Nephron progenitor cell (in vitro differentiated cells): ENCODE measurements around the gene RNASE3.
"Not testable (repeated sequence)": the region's sequence is repeated elsewhere in the genome, so short reads cannot be mapped to it uniquely, and the experiment has no call there.

Experiments used
- DNase-seq: peaks from one replicate; pipeline ENCODE4 v3.0.0; 2021
- H3K27ac Mint-ChIP-seq: 2 replicates; pipeline ENCODE4 v1.8.0; 2021; ENCODE audit warnings: mild to moderate bottlenecking, moderate library complexity, mixed read lengths
- H3K27me3 Mint-ChIP-seq: 2 replicates; pipeline ENCODE4 v1.8.0; 2021; ENCODE audit warnings: mild to moderate bottlenecking, low read depth, mixed read lengths; ENCODE audit not compliant: poor library complexity
- H3K36me3 Mint-ChIP-seq: 2 replicates; pipeline ENCODE4 v1.8.0; 2021; ENCODE audit warnings: low read depth, mixed read lengths
- H3K4me1 Mint-ChIP-seq: 2 replicates; pipeline ENCODE4 v1.8.0; 2021; ENCODE audit warnings: mixed read lengths
- H3K4me3 Mint-ChIP-seq: 2 replicates; pipeline ENCODE4 v1.8.0; 2021; ENCODE audit warnings: mild to moderate bottlenecking, moderate library complexity, mixed read lengths
- H3K9me3 Mint-ChIP-seq: 2 replicates; pipeline ENCODE4 v1.8.0; 2021; ENCODE audit warnings: mild to moderate bottlenecking, moderate library complexity, mixed read lengths
- TF ChIP-seq, protein P1 (sequence below): fragments of 200-600 bp; sonication (generic); IDR thresholded peaks from 2 replicates; pipeline ENCODE4 v1.5.0; 2021; ENCODE audit warnings: antibody characterized with exemption

The RNASE3 gene

DNA sequence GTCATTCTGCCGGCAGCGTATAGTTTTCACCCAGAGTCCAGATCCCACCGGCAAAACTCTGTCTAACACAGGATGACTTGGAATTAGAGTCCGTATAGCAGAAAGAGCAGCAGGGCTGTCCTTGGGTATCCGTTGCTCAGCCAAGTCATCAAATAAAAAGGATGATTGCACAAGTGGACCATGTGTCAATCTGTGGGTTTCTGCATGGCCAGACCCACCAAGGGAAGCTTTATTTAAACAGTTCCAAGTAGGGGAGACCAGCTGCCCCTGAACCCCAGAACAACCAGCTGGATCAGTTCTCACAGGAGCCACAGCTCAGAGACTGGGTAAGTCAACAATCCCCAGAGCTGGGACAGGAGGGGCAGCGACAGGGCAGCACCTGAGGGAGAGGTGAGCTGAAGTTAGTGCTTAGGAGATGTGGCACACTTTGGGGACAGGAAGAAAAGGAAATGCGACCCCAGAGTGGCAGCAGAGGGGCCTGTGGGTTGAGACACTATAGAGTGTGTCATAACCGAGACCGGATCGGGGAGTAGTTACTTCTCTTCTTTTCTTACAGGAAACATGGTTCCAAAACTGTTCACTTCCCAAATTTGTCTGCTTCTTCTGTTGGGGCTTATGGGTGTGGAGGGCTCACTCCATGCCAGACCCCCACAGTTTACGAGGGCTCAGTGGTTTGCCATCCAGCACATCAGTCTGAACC is at the start of gene RNASE3:
RNASE3 (plus strand) TSS at position 260 of the 700 bp plus-strand sequence; CDS start at position 562, 302 bp downstream.
- H3K36me3 Mint-ChIP-seq, H3K9me3 Mint-ChIP-seq, H3K4me1 Mint-ChIP-seq, DNase-seq, H3K4me3 Mint-ChIP-seq: not testable (repeated sequence)
- peaks cover 74% of the 10 kb centered on the region for H3K27me3 Mint-ChIP-seq
- H3K27ac Mint-ChIP-seq = peak within 1 kb of the TSS; percentile 27

DNA sequence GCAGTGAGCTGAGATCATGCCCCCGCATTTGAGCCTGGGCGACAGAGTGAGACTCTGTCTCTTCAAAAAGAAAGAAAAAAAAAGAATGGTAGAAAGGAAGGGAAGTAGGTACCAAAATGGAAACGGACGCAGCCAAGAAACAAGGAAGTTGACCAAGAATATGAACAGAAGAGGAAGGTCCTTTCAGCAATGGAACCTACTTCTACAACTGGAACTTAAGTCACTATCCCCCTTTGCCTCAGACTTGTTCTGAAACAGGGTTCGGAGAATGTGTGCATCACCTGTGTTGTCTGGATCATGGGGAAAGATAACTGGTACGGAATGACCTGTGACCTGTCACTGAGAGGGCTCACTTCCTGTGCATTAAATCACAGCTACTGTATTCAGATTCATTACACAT is 44.6 kb upstream of the RNASE3 start:
- H3K9me3 Mint-ChIP-seq = no peaks in the 10 kb centered on the region
- H3K27ac Mint-ChIP-seq = peak overlapping the region; percentile 63
- peaks cover 15% of the 10 kb centered on the region for H3K4me1 Mint-ChIP-seq
- DNase-seq = no peak
- TF ChIP-seq, protein P1, sequence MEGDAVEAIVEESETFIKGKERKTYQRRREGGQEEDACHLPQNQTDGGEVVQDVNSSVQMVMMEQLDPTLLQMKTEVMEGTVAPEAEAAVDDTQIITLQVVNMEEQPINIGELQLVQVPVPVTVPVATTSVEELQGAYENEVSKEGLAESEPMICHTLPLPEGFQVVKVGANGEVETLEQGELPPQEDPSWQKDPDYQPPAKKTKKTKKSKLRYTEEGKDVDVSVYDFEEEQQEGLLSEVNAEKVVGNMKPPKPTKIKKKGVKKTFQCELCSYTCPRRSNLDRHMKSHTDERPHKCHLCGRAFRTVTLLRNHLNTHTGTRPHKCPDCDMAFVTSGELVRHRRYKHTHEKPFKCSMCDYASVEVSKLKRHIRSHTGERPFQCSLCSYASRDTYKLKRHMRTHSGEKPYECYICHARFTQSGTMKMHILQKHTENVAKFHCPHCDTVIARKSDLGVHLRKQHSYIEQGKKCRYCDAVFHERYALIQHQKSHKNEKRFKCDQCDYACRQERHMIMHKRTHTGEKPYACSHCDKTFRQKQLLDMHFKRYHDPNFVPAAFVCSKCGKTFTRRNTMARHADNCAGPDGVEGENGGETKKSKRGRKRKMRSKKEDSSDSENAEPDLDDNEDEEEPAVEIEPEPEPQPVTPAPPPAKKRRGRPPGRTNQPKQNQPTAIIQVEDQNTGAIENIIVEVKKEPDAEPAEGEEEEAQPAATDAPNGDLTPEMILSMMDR = no peak
- no peaks in the 10 kb centered on the region for H3K36me3 Mint-ChIP-seq
- no peak overlapping the region for H3K4me3 Mint-ChIP-seq
- H3K27me3 Mint-ChIP-seq = peaks cover 8% of the 10 kb centered on the region

GRCh38 chr14:20848316-20848954 is 42.8 kb upstream of the RNASE3 start:
- Mint-ChIP-seq H3K27me3 (peaks cover 11% of the 10 kb centered on the region), H3K27ac (peak overlapping the region; percentile 65), H3K36me3 (no peaks in the 10 kb centered on the region), H3K4me1 (peaks cover 15% of the 10 kb centered on the region), H3K4me3 (peak overlapping the region; percentile 29), H3K9me3 (no peaks in the 10 kb centered on the region)
- no peak for DNase-seq
- TF ChIP-seq, protein P1 = no peak

DNA sequence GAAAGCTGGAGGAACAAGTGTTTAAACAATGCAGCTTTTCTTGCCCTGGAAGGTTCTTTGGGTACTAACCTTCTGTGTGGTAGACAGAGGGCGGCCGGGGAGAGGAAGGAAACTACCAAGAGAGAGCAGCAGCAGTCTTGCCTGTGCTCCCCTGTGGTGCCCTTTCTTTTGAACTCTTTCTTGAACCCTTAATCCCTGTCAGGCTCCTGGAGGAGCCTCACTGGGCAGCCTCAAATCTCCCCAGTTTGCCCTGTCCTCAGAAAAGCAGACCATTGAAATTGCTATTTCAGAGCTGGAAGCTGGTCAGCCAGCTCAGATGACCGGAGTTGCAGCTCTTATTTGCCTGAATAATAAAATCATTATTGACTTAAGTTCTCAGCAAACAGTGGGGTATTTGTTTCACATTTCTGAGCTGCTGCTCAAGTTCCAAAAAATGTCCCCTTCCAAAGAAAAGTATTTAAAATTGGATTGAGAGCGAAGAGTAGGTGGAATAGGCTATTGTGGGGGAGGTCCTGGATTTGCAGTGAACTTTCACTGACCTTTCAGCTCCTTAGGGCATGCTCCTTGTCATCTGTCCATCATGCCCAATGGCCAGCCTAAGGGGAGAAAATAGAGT is 42.1 kb upstream of the RNASE3 start:
- Mint-ChIP-seq H3K9me3 (no peaks in the 10 kb centered on the region), H3K27me3 (peaks cover 13% of the 10 kb centered on the region), H3K4me3 (peak overlapping the region; percentile 29), H3K4me1 (peaks cover 15% of the 10 kb centered on the region), H3K27ac (peak overlapping the region; percentile 65), H3K36me3 (no peaks in the 10 kb centered on the region)
- TF ChIP-seq, protein P1 = no peak
- DNase-seq = no peak

DNA sequence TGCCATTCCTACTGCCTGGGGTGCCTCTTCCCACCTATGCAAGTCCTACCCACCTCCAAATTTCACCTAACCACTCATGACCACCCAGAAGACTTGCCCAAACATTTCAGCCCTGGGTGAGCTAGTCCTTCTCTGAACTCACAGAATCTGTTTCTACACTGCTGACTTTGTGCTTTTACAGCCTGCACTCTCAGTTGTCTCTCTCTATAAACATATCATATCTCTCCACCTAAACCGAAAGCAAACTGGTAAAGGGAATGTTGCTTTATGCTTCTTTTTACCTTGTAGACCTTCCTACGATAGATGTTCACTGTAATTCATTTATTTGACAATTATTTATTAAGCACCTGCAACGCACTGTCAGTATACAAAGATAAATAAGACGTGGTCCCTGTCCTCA is 38.1 kb upstream of the RNASE3 start:
- Mint-ChIP-seq H3K27me3 (peaks cover 16% of the 10 kb centered on the region), H3K4me3 (no peak overlapping the region), H3K27ac (no peak overlapping the region), H3K9me3 (no peaks in the 10 kb centered on the region), H3K4me1 (peaks cover 30% of the 10 kb centered on the region), H3K36me3 (no peaks in the 10 kb centered on the region)
- DNase-seq = no peak
- TF ChIP-seq, protein P1 = no peak

- Mint-ChIP-seq H3K27me3 (peaks cover 20% of the 10 kb centered on the region), H3K9me3 (no peaks in the 10 kb centered on the region), H3K4me1 (peaks cover 14% of the 10 kb centered on the region), H3K27ac (no peak overlapping the region), H3K36me3 (no peaks in the 10 kb centered on the region), H3K4me3 (no peak overlapping the region)
- TF ChIP-seq, protein P1 = peak; percentile 80
- peak; percentile 55 for DNase-seq
These were observed 35.4 kb upstream of the RNASE3 start for GRCh38 chr14:20855652-20856291.
